Loucy (cell line): ENCODE results near the gene ZNF148.

Experiments used
- H2AFZ ChIP-seq: fragments of 200-600 bp; sonication (generic); 2 replicates; pipeline ENCODE4 v1.6.0; 2016; ENCODE audit warnings: antibody characterized with exemption, mild to moderate bottlenecking, low read length, moderate library complexity
- H3F3A ChIP-seq: fragments of 200-600 bp; 2 replicates; pipeline ENCODE4 v1.6.0; 2016; ENCODE audit warnings: antibody characterized with exemption, low read depth, mild to moderate bottlenecking
- H3K27me3 ChIP-seq: fragments of 200-600 bp; sonication (generic); 2 replicates; pipeline ENCODE4 v1.6.1; 2014; ENCODE audit warnings: low read length, mild to moderate bottlenecking; ENCODE audit not compliant: insufficient read depth, poor library complexity, severe bottlenecking
- H3K36me3 ChIP-seq: fragments of 200-600 bp; sonication (generic); 2 replicates; pipeline ENCODE4 v1.6.1; 2016; ENCODE audit warnings: low read length; ENCODE audit not compliant: insufficient read depth
- H3K4me1 ChIP-seq: fragments of 200-600 bp; sonication (generic); 2 replicates; pipeline ENCODE4 v1.5.1; 2014; ENCODE audit warnings: low read length, mild to moderate bottlenecking; ENCODE audit not compliant: insufficient read depth, poor library complexity, severe bottlenecking
- H3K4me2 ChIP-seq: fragments of 200-600 bp; sonication (generic); 2 replicates; pipeline ENCODE4 v1.6.0; 2014; ENCODE audit warnings: antibody characterized with exemption, low read length, low read depth, mild to moderate bottlenecking; ENCODE audit not compliant: poor library complexity, severe bottlenecking
- H3K4me3 ChIP-seq: fragments of 200-600 bp; sonication (generic); 2 replicates; pipeline ENCODE4 v1.5.1; 2014; ENCODE audit warnings: low read length, mild to moderate bottlenecking, mixed read lengths; ENCODE audit not compliant: poor library complexity, severe bottlenecking
- H3K79me2 ChIP-seq: fragments of 200-600 bp; sonication (generic); 2 replicates; pipeline ENCODE4 v1.6.1; 2014; ENCODE audit warnings: low read length; ENCODE audit not compliant: insufficient read depth
- H3K9ac ChIP-seq: fragments of 200-600 bp; sonication (generic); 2 replicates; pipeline ENCODE4 v1.6.0; 2014; ENCODE audit warnings: mild to moderate bottlenecking, low read depth, low read length, moderate library complexity; ENCODE audit not compliant: poor library complexity, severe bottlenecking
- H3K9me2 ChIP-seq: fragments of 200-600 bp; sonication (generic); replicated peaks from 2 replicates; pipeline ENCODE4 v1.6.1; 2016; ENCODE audit warnings: low read depth, low read length, mixed read lengths
- H3K9me3 ChIP-seq: fragments of 200-600 bp; sonication (generic); 2 replicates; pipeline ENCODE4 v1.6.1; 2014; ENCODE audit warnings: mild to moderate bottlenecking, antibody characterized with exemption, low read length, low read depth; ENCODE audit not compliant: insufficient read depth
- H4K20me1 ChIP-seq: fragments of 200-600 bp; sonication (generic); 2 replicates; pipeline ENCODE4 v1.6.0; 2014; ENCODE audit warnings: antibody characterized with exemption, low read length, mild to moderate bottlenecking; ENCODE audit not compliant: insufficient read depth, poor library complexity, severe bottlenecking
- CTCF ChIP-seq: fragments of 200-600 bp; sonication (generic); conservative IDR thresholded peaks from 2 replicates; pipeline ENCODE4 v1.5.1; 2014; ENCODE audit warnings: mild to moderate bottlenecking, antibody characterized with exemption, low read length
- EZH2phosphoT487 ChIP-seq: fragments of 200-600 bp; IDR thresholded peaks from 2 replicates; pipeline ENCODE4 v1.6.1; 2018; ENCODE audit warnings: antibody characterized with exemption, mild to moderate bottlenecking, moderate library complexity, borderline replicate concordance

Gene ZNF148

GRCh38 chr3:125239266-125239665 lies 135.9 kb downstream of the ZNF148 start:
- no peaks in the 10 kb centered on the region for H3F3A ChIP-seq
- no peak overlapping the region for H3K4me3 ChIP-seq
- H3K36me3 ChIP-seq = no peaks in the 10 kb centered on the region; the same call in 1 of the 2 replicates
- no peak for TF ChIP-seq EZH2phosphoT487
- H3K79me2 ChIP-seq = no peaks in the 10 kb centered on the region
- H3K4me1 ChIP-seq = no peaks in the 10 kb centered on the region
- H3K9ac ChIP-seq = no peak overlapping the region
- H3K9me3 ChIP-seq = no peaks in the 10 kb centered on the region
- no peaks in the 10 kb centered on the region for H3K27me3 ChIP-seq
- H4K20me1 ChIP-seq = no peaks in the 10 kb centered on the region
- no peak overlapping the region for H2AFZ ChIP-seq
- H3K9me2 ChIP-seq = no peaks in the 10 kb centered on the region
- no peak overlapping the region for H3K4me2 ChIP-seq

GRCh38 chr3:125238759-125239158 lies 136.4 kb downstream of the ZNF148 start:
- H3K9ac ChIP-seq = no peak overlapping the region
- no peaks in the 10 kb centered on the region for H3K4me1 ChIP-seq
- H3K4me2 ChIP-seq = no peak overlapping the region
- no peaks in the 10 kb centered on the region for H3K9me2 ChIP-seq
- H3K27me3 ChIP-seq = no peaks in the 10 kb centered on the region
- no peaks in the 10 kb centered on the region for H3K79me2 ChIP-seq
- H3K36me3 ChIP-seq = peaks cover under 1% of the 10 kb centered on the region; the same call in 1 of the 2 replicates
- no peak overlapping the region for H2AFZ ChIP-seq
- H3K4me3 ChIP-seq = no peak overlapping the region
- no peaks in the 10 kb centered on the region for H3K9me3 ChIP-seq
- H4K20me1 ChIP-seq = no peaks in the 10 kb centered on the region
- TF ChIP-seq CTCF (no peak), EZH2phosphoT487 (no peak)
- no peaks in the 10 kb centered on the region for H3F3A ChIP-seq

- no peaks in the 10 kb centered on the region for H3F3A ChIP-seq
- no peaks in the 10 kb centered on the region for H3K79me2 ChIP-seq
- H3K9me3 ChIP-seq = no peaks in the 10 kb centered on the region
- TF ChIP-seq CTCF (no peak), EZH2phosphoT487 (no peak)
- H4K20me1 ChIP-seq = no peaks in the 10 kb centered on the region
- no peak overlapping the region for H3K4me3 ChIP-seq
- no peak overlapping the region for H2AFZ ChIP-seq
- H3K4me1 ChIP-seq = no peaks in the 10 kb centered on the region
- H3K36me3 ChIP-seq = peaks cover 22% of the 10 kb centered on the region; the same call in 1 of the 2 replicates
- H3K27me3 ChIP-seq = no peaks in the 10 kb centered on the region
- H3K9me2 ChIP-seq = no peaks in the 10 kb centered on the region
- H3K4me2 ChIP-seq = no peak overlapping the region
- H3K9ac ChIP-seq = no peak overlapping the region
Observed at GRCh38 chr3:125236331-125236903, 138.7 kb downstream of the ZNF148 start.

GRCh38 chr3:125234831-125235230 lies 140.3 kb downstream of the ZNF148 start:
- Histone ChIP-seq H3K79me2 (no peaks in the 10 kb centered on the region), H3K4me2 (no peak overlapping the region), H3K4me1 (no peaks in the 10 kb centered on the region), H3K27me3 (no peaks in the 10 kb centered on the region), H2AFZ (no peak overlapping the region), H3K9me2 (no peaks in the 10 kb centered on the region), H3K9me3 (no peaks in the 10 kb centered on the region), H3K36me3 (peaks cover 24% of the 10 kb centered on the region; the same call in 1 of the 2 replicates), H3K9ac (no peak overlapping the region), H4K20me1 (no peaks in the 10 kb centered on the region), H3F3A (no peaks in the 10 kb centered on the region), H3K4me3 (no peak overlapping the region)
- TF ChIP-seq EZH2phosphoT487 = no peak
- TF ChIP-seq CTCF = no peak
